Activated T-cell treated with anti-CD3 and anti-CD28 coated beads, Interleukin-2, amount 50 U/mL, for 1 hour (primary cell): ENCODE results near the gene DUOX1.
"Not testable (repeated sequence)": the region's sequence is repeated elsewhere in the genome, so short reads cannot be mapped to it uniquely, and the experiment has no call there.

Experiments used
- DNase-seq: peaks from one replicate; pipeline ENCODE4 v3.0.0-alpha.2; 2020

Gene DUOX1

GRCh38 chr15:45121706-45122417, 7.9 kb upstream of the DUOX1 start:
- no peak for DNase-seq

GRCh38 chr15:45122719-45123118, 7.1 kb upstream of the DUOX1 start:
- no peak for DNase-seq

- DNase-seq = no peak
Measured at GRCh38 chr15:45123397-45123796, 6.4 kb upstream of the DUOX1 start.

GRCh38 chr15:45126535-45127158, 3.1 kb upstream of the DUOX1 start:
- DNase-seq = no peak

- no peak for DNase-seq
Measured at GRCh38 chr15:45128971-45129639, 689 bp upstream of the DUOX1 start.

GRCh38 chr15:45130291-45131000, 652 bp downstream of the DUOX1 start:
- no peak for DNase-seq

- no peak for DNase-seq
Measured at GRCh38 chr15:45131510-45131909, 1.7 kb downstream of the DUOX1 start.

GRCh38 chr15:45132844-45133560, 3.2 kb downstream of the DUOX1 start:
- no peak for DNase-seq

- DNase-seq = no peak
Measured at GRCh38 chr15:45133561-45133920, 3.7 kb downstream of the DUOX1 start.

GRCh38 chr15:45134046-45134445, 4.3 kb downstream of the DUOX1 start:
- no peak for DNase-seq

GRCh38 chr15:45134682-45135604, 5.1 kb downstream of the DUOX1 start:
- DNase-seq = peak; percentile 49

- not testable (repeated sequence) for DNase-seq
Measured at GRCh38 chr15:45135705-45136377, 6.0 kb downstream of the DUOX1 start.

- no peak for DNase-seq
Measured at GRCh38 chr15:45136378-45136764, 6.6 kb downstream of the DUOX1 start.

GRCh38 chr15:45137703-45138102, 7.9 kb downstream of the DUOX1 start:
- DNase-seq = no peak

GRCh38 chr15:45138814-45139765, 9.3 kb downstream of the DUOX1 start:
- no peak for DNase-seq

- DNase-seq = no peak
Measured at GRCh38 chr15:45139770-45140169, 10.0 kb downstream of the DUOX1 start.

- no peak for DNase-seq
Measured at GRCh38 chr15:45140557-45141250, 10.9 kb downstream of the DUOX1 start.

- no peak for DNase-seq
Measured at GRCh38 chr15:45141386-45141785, 11.6 kb downstream of the DUOX1 start.

- DNase-seq = no peak
Measured at GRCh38 chr15:45143056-45143455, 13.3 kb downstream of the DUOX1 start.
